HG03460 (cell line): ENCODE measurements around the gene HECW1.

ENCODE experiments used
- ATAC-seq: cut with Tn5 transposase; IDR thresholded peaks from one replicate; pipeline ENCODE4 v1.9.1; 2021; ENCODE audit not compliant: unreplicated experiment

Gene HECW1

DNA sequence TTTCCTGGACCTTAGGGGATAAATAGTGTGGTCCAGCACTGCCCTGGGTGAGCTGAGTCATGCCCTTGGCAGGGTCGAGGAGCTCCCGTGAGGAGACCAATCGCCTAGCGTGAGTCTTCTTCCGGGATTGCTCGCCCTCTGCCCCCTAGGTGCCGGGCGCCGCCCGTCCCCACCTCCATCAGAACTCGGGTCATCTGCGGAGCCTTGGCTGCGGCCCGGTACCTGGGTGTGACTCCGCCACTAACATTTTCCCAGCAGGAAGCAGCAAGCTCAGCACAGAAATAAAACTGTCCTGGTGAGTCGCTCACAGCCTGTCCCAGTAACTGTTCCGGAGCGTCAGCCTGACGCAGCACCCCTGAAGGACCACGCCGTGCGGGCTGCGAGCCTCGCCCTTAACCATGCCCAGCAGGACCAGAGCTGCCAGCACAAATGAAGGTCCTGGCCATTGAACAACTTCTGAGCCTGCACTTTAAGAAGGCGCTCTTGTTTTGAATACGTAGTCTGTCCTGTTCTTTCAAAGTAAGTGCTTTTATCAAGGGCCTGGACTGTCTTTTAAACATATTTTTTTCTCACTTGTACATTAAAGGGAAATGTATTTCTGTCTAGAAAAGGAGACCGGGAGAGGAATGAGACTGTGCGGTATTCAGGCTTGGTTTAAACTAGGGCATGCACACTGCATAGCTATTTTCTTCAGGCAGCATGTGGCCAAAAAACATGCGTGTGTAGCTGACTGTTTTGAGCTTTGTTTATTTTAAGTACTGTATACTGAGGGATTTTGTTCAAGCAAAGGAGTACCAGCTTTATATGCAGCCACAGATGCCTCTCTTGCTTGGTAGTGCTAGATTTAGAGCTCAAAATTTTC is 136.7 kb downstream of the HECW1 start:
- no peak for ATAC-seq

GRCh38 chr7:43249823-43250145 is 137.3 kb downstream of the HECW1 start:
- no peak for ATAC-seq

GRCh38 chr7:43260980-43261878 is 148.8 kb downstream of the HECW1 start:
- ATAC-seq: peak; percentile 65

DNA sequence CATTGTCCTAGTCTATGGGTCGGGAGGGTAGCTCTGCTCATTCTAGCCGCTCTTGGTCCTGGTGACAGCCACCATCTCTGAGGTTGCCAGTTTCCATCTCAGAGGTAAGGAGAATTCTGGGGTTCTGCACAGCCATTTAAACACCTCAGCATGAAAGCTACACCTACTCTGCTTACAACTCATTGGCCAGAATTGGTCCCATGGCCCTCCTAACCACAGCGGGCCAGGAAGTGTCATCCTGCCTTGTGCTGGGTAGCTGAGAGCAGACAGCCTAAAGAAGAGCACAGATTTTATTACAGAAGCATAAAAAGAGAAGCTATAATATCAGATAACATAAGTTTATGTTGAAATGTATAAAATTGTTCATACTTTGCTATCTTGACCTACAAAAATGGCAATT is 152.7 kb downstream of the HECW1 start:
- no peak for ATAC-seq

DNA sequence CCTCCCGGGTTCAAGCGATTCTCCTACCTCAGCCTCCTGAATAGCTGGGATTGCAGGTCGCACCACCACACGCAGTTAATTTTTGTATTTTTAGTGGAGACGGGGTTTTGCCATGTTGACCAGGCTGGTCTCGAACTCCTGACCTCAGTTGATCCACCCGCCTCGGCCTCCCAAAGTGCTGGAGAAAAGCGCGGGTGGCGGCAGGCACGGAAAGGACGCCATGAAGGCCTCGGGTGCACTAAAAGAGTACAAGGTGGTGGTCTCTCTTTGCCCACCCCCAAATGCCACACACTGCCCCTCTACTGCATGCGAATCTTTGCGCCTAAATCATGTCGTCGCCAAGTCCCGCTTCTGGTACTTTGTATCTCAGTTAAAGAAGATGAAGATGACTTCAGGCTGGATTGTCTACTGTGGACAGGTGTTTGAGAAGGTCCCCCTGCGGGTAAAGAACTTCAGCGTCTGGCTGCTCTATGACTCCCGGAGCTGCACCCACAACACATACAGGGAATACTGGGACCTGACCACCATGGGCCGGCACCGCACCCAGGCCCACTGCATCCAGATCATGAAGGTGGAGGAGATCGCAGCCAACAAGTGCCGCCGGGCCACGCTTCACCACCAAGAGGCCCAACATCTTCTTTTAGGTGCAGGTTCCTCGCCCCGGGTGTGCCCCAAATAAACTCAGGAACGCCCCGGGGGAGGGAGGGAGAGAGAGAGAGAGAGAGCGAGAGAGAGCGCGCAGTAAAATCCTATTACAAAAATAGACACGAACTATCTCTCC is 161.7 kb downstream of the HECW1 start:
- ATAC-seq: no peak

DNA sequence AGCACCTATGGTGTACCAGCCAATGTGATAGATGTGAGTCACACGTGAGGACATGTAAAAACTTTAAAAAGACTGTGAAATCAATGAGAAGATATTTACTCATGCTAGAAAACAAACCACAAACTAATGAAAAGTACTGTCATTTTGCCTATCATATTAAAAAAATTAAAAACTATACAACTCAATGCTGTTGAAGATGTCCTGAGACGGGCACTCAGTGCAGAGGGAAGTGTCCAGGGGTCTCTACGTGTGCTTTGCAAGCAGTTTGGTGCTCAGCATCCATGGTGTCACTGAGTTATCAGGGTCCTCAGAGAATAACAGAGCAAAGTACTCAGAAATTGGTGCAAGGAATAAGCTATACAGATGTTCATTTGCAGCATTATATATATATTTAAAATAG is 162.3 kb downstream of the HECW1 start:
- no peak for ATAC-seq

DNA sequence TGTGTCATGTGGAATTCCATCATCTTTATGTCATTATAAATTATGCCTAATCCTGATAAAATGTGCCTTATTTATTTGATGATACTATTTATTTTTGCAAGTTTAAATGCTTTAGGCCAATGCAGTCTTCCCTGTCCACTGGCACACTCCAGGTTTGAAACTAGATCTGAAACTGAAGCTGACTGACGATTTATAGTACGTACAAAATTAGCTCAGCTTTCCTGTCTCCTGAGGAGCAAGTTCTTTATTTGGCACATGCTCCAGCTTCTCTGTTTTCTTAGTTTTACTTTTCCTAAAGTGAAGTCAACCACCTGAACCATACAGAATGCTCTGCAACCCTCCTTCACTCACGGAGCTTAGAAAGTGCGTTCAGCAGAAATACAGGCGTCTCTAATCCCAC is 164.1 kb downstream of the HECW1 start:
- ATAC-seq: no peak

GRCh38 chr7:43278088-43278644 is 165.7 kb downstream of the HECW1 start:
- ATAC-seq: no peak

DNA sequence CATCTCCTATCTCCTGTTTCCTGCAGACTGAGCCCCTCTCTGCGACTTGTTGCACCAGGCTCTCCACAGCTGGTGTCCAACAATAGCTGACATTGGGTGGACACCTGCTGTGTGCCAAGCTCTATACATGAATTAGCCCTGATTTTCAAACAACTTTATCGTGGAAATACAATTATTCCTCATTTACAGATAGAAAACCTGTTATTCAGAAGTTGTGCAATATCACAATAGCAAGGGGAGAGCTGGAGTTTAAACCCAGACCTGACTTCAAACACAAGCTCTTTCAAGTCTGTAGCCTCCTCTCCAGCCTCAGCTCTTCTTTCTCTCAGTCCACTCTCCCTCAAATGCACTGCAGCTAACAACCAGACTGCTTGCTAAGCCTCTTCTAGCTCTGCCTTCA is 168.8 kb downstream of the HECW1 start:
- no peak for ATAC-seq

GRCh38 chr7:43283706-43284105 is 171.3 kb downstream of the HECW1 start:
- no peak for ATAC-seq

DNA sequence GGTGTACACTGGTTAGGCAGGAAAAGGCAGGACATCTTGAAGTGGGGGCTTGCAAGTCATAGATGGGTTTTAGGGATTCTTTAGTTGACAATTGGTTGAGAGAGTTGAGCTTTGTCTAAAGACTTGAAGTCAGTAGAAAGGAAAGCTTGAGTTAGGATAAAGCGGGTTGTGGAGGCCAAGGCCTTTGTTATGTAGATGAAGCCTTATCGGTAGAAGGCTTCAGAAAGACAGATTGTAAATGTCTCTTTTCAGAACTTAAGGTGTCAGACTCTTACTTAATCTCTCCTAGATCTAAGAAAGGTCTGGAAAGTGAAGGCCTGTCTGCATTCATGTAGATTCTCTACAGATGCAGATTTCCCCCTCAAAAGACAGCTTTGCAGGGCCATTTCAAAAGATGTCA is 177.4 kb downstream of the HECW1 start:
- no peak for ATAC-seq

DNA sequence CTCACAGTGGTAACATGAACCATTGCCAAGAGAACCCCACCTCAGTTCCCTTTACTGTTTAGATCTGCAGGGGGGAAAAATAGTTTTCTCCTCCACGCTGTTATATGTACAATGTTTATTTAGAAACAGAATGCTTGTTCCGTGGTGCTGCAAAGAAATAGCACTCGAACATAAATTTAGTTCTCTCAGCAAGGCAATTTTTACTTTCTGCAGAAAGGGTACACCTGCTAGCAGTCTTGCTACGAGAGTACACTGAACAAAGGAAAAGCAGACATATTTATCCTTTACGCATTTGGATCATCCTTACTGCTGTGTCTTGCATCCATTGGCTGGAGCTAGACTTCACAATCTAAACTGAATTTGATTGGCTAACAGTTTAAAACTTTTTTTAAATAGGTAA is 178.5 kb downstream of the HECW1 start:
- ATAC-seq: no peak

DNA sequence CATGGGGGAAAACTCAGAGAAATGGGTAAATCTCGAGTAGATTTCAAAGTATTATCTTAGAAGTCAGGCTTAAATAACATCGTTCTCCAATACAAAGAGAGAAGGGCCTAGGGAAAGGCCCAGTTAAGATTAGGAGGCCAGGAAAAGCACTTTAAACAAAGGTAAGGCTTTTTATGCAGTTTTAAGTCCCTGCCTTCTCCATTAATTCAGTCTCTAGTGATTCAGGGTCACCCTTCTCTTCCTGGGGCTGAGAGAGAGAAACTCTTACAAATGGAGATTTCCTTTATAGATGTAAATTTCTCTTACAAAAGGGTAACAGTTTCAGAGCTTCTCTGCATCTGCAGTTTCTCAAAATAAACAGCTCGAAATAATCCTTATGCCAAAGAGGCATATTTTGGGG is 179.3 kb downstream of the HECW1 start:
- ATAC-seq: no peak

DNA sequence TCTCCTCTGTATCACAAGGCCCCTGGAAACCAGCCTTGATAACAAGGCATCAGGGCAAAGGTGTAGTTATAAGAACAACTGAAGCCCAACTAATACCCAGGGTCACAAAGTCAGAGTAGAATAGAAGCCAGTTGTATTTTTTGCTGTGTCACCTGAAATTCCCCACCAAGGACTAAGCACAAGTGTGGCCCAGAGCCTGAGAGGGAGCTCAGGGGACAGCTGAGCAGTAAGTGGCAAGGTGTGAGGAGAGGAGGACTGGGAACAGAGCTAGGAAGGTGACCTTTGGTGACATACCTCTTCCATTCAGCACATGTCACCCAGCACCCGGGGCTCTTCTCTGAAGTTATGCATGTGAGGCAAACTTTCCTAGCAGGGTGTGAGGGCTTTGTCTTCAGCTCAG is 179.9 kb downstream of the HECW1 start:
- no peak for ATAC-seq

DNA sequence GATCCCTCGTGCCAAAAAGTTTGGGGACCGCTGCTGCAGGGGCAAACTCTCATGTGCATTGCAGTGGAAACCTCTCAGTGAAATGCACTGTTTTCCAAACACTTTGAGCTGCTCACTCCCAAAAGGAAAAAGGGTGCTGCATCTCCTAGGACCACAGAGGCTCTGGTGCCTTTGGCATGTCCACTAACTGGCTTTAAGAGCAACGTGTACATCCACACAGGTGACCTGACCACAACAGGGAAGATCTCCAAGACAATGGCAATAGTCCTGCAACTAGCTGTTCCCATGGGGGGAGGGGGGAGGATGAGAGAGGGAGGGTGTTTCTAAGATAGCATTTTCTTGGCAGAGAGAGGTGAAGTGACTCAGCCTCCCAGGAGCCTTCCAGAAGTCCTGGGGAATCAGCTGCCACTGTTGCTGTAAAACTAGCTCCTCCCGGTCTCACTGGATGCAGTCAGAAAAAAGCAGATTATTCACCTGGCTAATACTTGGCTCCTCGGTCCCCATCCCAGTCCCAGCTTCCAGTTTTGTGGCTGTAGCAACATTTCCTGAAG is 181.7 kb downstream of the HECW1 start:
- ATAC-seq: no peak

- ATAC-seq: no peak
Observed at GRCh38 chr7:43295429-43295828, 183.0 kb downstream of the HECW1 start.

DNA sequence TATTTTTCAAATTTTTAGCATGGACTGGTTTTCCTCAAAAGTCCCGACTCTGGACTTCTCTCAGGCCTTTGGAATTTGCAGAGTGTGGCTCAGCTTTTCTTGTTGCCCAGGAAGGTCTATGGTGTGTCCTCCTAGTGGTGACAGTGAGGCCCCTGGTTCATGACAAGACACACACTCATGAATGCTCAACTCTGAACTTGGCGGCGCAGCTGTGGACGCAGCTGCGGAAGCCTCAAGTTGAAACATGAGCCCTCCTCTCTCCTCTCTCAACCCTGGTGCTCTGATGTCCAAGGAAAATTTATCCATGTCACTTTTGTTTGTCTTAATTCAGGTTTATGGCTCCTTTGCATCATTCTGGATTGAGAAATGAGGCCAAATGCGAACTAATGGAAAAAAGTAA is 183.9 kb downstream of the HECW1 start:
- no peak for ATAC-seq

- no peak for ATAC-seq
Observed at GRCh38 chr7:43298617-43299016, 186.2 kb downstream of the HECW1 start.

- no peak for ATAC-seq
Observed at GRCh38 chr7:43300121-43300520, 187.7 kb downstream of the HECW1 start.

GRCh38 chr7:43302211-43302711 is 189.8 kb downstream of the HECW1 start:
- ATAC-seq: no peak
